Measurements from ENCODE around the gene VCAM1. TPM values are rescaled to one million over a fixed set of nuclear protein-coding genes. Genes with fewer than 3 reads are reported as not detected.

VCAM1 gene
- total RNA-seq, 1 donor from 2014 or later = 9.8 TPM

GRCh38 chr1:100786870-100787269 lies 67.3 kb downstream of the VCAM1 start:
- Histone ChIP-seq H3K4me1 (no peaks in the 10 kb centered on the region), H3K4me3 (no peak overlapping the region), H3K9me3 (no peaks in the 10 kb centered on the region), H3K27me3 (no peaks in the 10 kb centered on the region), H3K36me3 (no peaks in the 10 kb centered on the region), H3K27ac (no peak overlapping the region)
- no peak for DNase-seq (ENCODE audit: low spot score in 2 of 2)
- no peak for TF ChIP-seq CTCF (IDR thresholded peaks at IDR 0.05)
- intact Hi-C loops (cut with DNase I) = no loop called here

Other genes with a start within 250 kb of the VCAM1 start
- gene GPR88, start 181.6 kb upstream of the VCAM1 start, total RNA-seq = not detected
- 8.4 TPM for gene EXTL2, start 175.1 kb downstream of the VCAM1 start, total RNA-seq
- gene SLC30A7, start 176.3 kb downstream of the VCAM1 start, total RNA-seq = 12.1 TPM

All from ascending aorta (tissue), 2 donors.